GM18907 (cell line): ENCODE results near the gene STK39.

Experiments
- ATAC-seq: cut with Tn5 transposase; IDR thresholded peaks from one replicate; pipeline ENCODE4 v1.9.1; 2021; ENCODE audit warnings: mild to moderate bottlenecking, moderate library complexity; ENCODE audit not compliant: unreplicated experiment

Gene STK39

GRCh38 chr2:167940734-167941507 is 306.5 kb downstream of the STK39 start:
- no peak for ATAC-seq

- ATAC-seq: no peak
Observed at GRCh38 chr2:167940346-167940725, 307.1 kb downstream of the STK39 start.

GRCh38 chr2:167939514-167940345 is 307.7 kb downstream of the STK39 start:
- no peak for ATAC-seq

DNA sequence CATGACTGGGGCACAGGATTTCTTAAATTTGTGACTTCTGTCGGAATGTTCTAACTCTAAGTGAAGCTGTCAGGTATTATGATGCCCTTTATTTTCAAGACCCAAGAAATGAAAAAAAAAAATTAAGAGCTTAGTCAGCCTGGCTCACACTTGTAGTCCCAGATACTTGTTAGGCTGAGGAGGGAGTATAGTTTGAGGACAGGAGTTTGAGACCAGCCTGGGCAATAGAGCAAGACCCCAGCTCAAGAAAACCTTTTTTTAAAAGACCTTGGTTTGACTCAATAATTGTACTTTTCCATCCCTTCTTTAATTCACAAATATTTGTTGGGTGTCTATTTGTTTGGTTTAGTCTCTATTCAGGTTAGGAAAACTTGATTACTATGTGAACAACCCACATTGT is 310.0 kb downstream of the STK39 start:
- ATAC-seq: no peak

DNA sequence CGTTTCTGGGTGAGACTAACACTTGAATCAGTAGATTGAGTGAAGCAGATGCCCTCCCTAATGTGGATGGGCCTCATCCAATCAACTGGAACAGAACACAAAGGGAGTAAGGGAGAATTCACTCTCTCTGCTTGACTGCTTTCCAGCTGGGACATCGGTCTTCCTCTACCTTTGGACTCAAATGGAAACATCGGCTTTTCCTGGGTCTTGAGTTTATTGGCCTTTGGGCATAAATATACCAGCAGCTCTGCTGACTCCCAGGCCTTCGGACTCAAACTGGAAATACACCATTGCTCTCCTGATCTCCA is 311.6 kb downstream of the STK39 start:
- ATAC-seq: no peak

- no peak for ATAC-seq
Observed at GRCh38 chr2:167933097-167933814, 314.1 kb downstream of the STK39 start.

DNA sequence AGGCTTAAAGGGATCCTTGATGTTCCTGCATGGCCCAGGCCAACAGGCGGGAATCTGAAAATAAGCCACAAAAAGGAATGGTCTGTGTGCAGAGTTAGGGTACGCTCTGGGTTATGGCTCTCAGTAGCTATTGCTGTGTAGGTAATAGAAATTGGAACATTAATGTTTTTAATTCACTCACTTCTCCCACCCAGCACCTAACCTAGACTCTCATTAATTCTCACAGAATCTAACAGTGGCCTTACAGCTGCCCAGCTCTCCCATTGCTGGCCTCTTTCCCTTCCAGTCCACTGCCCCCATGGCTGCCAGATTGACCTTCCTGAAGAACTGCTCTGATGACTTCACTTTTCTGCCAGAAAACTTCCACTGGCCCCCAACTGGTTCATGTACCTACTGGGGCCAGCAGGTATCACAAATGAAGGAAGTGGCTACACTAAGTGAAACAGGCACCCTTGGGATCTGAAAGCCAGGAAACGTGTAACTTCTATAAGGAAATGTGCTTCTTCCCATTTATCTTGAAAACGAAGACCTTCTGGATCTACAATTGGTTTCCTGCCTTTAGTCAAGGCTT is 315.2 kb downstream of the STK39 start:
- no peak for ATAC-seq

DNA sequence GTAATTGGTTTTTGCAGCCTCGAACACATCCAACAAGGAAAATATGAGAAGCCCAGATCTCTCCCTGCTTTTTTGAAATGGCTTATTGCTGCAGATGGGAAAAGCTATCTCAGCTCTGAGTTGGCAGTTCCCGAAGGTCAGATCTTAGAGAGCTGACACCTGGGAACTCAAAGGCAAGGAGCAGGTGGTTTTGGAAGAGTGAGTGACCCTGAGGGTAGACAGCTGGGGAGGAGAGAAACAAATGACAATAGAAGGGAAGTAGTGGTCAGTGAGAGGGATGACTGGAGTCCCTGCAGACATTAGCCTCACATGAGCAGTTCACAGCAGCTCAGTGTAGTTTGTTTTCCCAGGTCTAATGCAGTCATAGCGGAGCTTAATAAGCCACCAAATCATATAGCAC is 317.9 kb downstream of the STK39 start:
- no peak for ATAC-seq

DNA sequence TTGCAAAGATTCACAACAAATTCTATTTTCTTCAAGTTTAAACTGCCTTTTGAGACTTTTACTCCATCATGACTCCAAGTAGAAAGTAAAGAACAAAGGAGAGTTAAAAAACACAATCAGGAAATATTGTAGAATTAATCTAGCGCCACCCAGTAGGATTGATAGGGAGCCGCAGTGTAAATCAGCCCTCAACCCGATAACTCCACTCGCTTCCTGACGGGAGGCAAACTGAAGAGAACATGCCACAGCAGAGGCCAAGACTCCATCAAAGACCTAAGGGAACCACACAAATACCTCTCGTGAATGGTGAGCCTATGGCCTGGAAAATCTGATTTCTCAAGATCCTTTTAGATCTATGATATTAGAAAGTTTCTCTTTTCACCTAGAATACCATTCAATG is 319.0 kb downstream of the STK39 start:
- ATAC-seq: no peak

DNA sequence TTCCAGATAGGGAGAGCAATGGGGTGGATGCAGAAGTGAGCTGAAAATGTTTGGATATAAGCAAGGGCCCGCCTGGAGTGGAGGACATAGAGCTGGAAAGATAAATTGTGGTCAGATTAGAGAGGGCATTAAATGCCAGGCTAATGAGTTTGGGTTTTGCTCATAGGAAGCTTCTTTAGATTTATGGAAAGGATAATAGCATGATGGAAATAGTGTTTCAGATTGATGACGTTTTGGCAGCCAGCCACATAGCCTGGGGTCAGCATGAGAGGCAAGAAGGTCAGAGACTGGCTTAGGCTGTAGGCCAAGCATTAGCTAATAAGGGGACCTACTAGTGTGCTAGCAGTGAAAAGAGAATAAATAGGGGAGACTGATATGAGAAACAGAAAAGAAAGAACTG is 321.6 kb downstream of the STK39 start:
- no peak for ATAC-seq

DNA sequence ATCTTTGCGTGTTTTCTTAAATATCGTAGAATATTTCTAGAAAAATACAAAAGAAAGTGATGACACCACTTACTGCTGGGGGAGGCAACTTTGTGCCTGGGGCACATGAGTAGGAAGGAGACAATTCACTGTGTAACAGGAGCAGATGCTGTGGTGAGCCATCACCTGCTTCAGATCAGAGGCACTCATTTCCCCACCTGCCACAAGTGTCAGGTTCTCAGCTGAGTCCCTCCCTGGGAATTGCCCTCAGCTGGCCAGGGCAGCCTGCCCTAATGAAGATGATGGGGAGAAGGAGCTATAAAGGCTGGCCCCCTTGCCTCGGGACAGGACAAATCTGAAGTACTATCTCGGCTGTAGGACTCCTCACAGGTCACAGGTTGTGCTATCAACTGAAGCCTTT is 322.8 kb downstream of the STK39 start:
- no peak for ATAC-seq

DNA sequence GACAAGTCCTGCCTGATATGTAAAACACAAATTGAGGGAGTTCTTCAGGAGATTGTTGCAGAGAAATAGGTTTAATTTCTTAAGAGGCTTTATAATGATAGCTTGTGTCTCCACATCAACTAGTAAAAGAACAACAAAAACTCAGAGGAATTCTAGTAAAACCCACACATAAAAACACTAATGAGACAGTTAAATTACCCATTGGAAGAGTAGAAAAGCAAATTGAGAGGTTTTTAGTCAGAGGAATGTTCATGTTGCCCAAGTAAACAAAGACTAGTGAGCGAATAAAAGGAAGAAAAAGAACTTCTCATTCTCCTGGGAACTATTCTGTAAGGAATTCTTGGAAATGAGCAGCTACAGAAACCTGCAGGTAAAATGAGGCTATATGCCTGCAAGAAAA is 330.6 kb downstream of the STK39 start:
- no peak for ATAC-seq

- ATAC-seq: no peak
Observed at GRCh38 chr2:167914969-167915368, 332.4 kb downstream of the STK39 start.

DNA sequence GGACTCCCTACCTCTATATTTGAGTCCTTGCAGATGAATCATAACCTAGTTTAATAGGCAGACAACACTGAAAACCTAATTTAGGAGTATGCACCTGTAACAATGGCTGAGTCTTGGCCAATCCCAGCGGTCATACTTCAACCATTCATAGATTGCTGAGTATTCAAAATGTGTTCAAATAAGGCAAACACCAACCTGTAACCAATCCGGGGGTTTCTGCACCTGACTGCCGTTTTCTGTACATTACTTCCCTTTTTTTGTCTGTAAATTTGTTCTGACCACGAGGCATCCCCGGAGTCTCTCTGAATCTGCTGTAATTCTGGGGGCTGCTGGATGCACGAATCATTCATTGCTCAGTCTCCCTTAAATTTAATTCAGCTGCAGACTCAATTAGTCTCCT is 338.6 kb downstream of the STK39 start:
- ATAC-seq: no peak

DNA sequence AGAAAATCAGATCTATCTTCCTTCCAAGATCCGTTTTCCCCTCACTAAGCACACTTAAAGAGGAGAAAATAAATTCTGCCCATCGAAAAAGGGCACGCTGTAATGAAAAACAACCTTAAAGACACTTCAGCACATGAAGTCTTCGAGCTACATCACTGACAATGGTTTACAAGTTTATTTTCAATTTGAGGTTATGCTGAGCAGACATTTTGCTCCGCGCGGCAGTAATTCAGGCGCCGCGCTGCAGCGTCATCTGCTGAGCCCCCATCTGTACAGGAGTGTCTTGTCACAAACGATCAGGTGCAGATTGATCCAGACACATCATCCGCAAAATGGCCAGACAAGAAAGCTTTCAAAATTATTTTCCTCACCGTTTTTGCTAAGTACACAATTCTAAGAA is 341.7 kb downstream of the STK39 start:
- ATAC-seq: no peak
